ENCODE measurements around the gene MRPL41. TPM values are rescaled to one million over a fixed set of nuclear protein-coding genes. Genes with fewer than 3 reads are reported as not detected.
"Not testable (repeated sequence)": the region's sequence is repeated elsewhere in the genome, so short reads cannot be mapped to it uniquely, and the experiment has no call there.

MRPL41 gene
- total RNA-seq, 2 experiments from 2014 or later = 51.6 to 52.6 TPM

DNA sequence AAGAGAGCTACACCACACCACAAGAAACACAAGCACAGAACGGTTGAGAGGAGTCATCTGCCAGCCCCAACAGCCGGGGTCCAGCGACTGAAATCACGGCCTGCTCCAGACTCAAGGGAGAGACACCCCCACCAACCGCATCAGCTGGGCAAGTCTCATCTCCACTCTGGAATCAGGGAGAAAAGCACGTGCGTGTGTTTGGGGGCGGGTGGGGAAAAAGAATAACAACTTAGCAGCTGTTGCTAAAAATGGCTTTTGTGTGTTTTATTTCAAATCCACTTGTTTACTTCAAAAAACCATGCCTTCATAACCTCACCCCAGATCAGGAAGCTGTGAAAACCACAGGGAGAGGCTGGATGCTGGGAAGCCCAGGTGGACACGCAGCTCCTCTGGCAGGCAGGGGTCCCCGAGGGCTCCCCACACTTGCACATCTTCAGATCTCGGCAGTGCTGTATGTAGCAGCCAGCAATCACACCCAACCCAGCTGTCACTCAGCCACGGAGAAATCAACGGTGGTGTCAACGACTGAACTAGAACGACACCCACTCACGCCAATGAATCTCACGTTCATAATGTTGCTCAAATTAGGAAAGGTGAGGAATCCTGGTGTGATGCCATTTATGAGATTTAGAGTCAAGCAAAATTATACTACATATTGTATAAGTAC, 20.4 kb upstream of the MRPL41 start:
- H3K9me3 Mint-ChIP-seq = peaks cover 2% of the 10 kb centered on the region
- peaks cover 3% of the 10 kb centered on the region for H3K36me3 Mint-ChIP-seq (ENCODE audit: low read depth)
- no peak overlapping the region for H3K27ac Mint-ChIP-seq
- DNase-seq = no peak
- H3K27me3 Mint-ChIP-seq = peaks cover 3% of the 10 kb centered on the region
- ChIA-PET POLR2A (interaction anchor here (0.6 kb wide), 1 partner anchor 435 kb away, joined by 3 read pairs; no protein-coding TSS in a partner anchor), CTCF (interaction anchor here (0.6 to 1.4 kb wide), 2 partner anchors 62 to 108 kb away, joined by 3 to 4 read pairs; partner anchors contain the start of genes EXD3 and NOXA1)
- no peak overlapping the region for H3K4me3 Mint-ChIP-seq
- H3K4me1 Mint-ChIP-seq = peaks cover 18% of the 10 kb centered on the region

DNA sequence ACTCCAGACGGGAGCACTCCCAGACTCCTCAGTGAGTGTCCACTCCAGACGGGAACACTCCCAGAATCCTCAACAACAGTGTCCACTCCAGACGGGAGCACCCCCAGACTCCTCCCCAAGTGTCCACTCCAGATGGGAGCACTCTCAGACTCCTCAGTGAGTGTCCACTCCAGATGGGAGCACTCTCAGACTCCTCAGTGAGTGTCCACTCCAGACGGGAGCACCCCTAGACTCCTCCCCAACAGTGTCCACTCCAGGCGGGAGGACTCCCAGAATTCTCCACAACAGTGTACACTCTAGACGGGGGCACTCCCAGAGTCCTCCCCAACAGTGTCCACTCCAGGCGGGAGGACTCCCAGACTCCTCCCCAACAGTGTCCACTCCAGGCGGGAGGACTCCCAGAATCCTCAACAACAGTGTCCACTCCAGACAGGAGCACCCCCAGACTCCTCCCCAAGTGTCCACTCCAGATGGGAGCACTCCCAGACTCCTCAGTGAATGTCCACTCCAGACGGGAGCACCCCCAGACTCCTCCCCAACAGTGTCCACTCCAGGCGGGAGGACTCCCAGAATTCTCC, 18.7 kb upstream of the MRPL41 start:
- H3K27ac Mint-ChIP-seq; POLR2A ChIA-PET; H3K4me3 Mint-ChIP-seq; H3K27me3 Mint-ChIP-seq; CTCF ChIA-PET; DNase-seq; H3K36me3 Mint-ChIP-seq (ENCODE audit: low read depth); H3K9me3 Mint-ChIP-seq: not testable (repeated sequence)
- H3K4me1 Mint-ChIP-seq = peaks cover 30% of the 10 kb centered on the region

DNA sequence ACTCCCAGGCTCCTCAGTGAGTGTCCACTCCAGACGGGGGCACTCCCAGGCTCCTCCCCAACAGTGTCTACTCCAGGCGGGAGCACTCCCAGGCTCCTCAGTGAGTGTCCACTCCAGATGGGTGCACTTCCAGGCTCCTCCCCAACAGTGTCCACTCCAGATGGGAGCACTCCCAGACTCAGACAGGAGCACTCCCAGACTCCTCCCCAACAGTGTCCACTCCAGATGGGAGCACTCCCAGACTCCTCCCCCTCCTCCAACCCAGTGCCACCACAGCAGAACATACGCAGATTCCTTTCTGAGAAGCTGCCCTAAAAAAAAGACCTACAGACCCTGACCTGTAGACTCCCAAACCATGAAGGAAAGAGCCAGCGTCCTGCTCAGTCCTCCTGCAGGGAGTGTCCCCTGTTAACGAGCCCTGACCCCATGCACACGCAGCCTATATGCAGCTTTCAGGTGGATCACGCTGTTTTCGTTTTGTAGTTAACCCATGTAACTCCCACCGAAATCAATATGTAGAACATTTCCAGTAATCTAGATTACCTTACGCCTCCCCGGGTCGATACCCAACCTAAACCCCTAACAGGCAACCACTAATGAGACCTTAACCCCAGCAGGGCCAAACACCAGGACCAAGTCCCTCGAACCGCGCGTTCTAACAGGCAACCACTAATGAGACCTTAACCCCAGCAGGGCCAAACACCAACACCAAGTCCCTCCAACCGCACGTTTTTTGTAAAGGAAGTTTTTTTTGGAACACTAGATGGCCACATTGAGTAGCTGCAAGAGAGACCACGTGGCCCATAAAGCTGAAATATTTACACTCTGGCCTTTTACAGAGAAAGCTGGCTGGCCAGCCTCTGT, 17.2 kb upstream of the MRPL41 start:
- Mint-ChIP-seq H3K27me3 (no peaks in the 10 kb centered on the region), H3K4me3 (no peak overlapping the region)
- CTCF ChIA-PET = interaction anchor here (0.5 to 1.2 kb wide), 13 partner anchors 10 to 316 kb away, joined by 3 to 5 read pairs (median 4); partner anchors contain the start of genes EHMT1, EXD3, NOXA1 and PNPLA7

DNA sequence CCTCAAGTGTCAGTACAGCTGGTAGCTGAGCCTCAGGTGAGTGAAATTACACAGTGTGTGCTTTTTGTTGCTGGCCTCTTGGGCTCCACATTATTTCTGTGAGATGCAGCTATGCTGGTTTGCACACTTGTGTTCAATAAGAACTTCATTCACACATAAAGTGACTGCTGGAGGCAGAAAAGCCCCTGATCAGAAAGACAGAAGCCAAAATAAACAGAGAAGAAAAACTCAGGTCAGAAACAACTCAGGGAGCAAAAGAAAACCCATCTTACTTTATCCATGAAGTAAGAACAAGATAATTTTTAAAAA, 16.6 kb upstream of the MRPL41 start:
- CTCF ChIA-PET = interaction anchor here (0.5 to 1.2 kb wide), 13 partner anchors 10 to 316 kb away, joined by 3 to 5 read pairs (median 4); partner anchors contain the start of genes EHMT1, EXD3, NOXA1 and PNPLA7

More for the DNA sequence above, 17.2 kb upstream of the MRPL41 start:
- H3K9me3 Mint-ChIP-seq = peaks cover 5% of the 10 kb centered on the region
- H3K36me3 Mint-ChIP-seq (ENCODE audit: low read depth) = peaks cover 9% of the 10 kb centered on the region
- peak overlapping the region; percentile 44 for H3K27ac Mint-ChIP-seq
- POLR2A ChIA-PET = no interaction called here
- no peak for DNase-seq
- H3K4me1 Mint-ChIP-seq = peaks cover 30% of the 10 kb centered on the region

DNA sequence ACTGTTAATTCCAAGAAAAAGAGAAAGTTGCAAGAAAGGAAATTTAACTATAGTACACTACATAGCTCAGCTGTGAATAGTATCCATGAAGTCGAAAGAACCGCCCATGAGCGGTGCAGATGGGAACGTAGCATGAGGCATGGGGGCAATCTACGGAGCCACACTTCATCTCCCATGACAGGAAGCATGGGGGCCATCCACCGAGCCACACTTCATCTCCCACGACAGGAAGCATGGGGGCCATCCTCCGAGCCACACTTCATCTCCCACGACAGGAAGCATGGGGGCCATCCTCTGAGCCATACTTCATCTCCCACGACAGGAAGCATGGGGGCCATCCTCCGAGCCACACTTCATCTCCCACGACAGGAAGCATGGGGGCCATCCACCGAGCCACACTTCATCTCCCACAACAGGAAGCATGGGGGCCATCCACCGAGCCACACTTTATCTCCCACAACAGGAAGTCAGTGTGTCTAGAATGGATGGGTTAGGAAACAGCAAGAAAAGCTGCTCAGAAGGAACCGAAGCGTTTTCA, 15.0 kb upstream of the MRPL41 start:
- H3K9me3 Mint-ChIP-seq; CTCF ChIA-PET; H3K4me3 Mint-ChIP-seq; H3K36me3 Mint-ChIP-seq (ENCODE audit: low read depth); H3K27me3 Mint-ChIP-seq: not testable (repeated sequence)
- Mint-ChIP-seq H3K4me1 (peaks cover 27% of the 10 kb centered on the region), H3K27ac (peak overlapping the region; percentile 67)
- POLR2A ChIA-PET = interaction anchor here (0.9 kb wide), 1 partner anchor 15 kb away, joined by 4 read pairs; the partner anchor contains the start of gene MRPL41
- peak; percentile 48 for DNase-seq

More for the DNA sequence above, 16.6 kb upstream of the MRPL41 start:
- no peak overlapping the region for H3K4me3 Mint-ChIP-seq
- peaks cover 30% of the 10 kb centered on the region for H3K4me1 Mint-ChIP-seq
- H3K27ac Mint-ChIP-seq = peak overlapping the region; percentile 44
- H3K27me3 Mint-ChIP-seq = no peaks in the 10 kb centered on the region
- DNase-seq = no peak
- POLR2A ChIA-PET = no interaction called here
- peaks cover 5% of the 10 kb centered on the region for H3K9me3 Mint-ChIP-seq
- H3K36me3 Mint-ChIP-seq (ENCODE audit: low read depth) = peaks cover 9% of the 10 kb centered on the region

DNA sequence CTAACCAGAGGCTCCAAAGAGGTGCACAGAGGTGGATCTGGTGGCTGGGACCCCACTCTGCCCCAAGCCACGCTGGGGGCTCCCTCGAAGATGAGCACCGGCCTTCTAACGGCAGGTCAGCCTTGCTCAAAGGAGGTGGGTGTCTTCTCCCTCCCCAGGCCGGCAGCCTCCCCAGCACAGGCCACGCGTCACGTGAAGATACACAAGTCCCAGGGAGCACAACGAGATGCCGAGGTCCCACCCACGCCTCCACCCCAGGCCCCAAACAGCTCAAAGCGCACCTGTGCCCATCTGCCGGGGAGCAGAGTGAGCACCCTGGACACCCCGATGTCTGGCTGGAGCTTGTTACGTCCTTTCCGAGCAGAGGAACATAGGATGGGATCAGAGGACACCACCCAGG, 13.6 kb upstream of the MRPL41 start:
- DNase-seq = no peak
- Mint-ChIP-seq H3K27ac (no peak overlapping the region), H3K4me3 (no peak overlapping the region), H3K36me3 (ENCODE audit: low read depth) (peaks cover 9% of the 10 kb centered on the region), H3K9me3 (peaks cover 5% of the 10 kb centered on the region), H3K4me1 (peaks cover 27% of the 10 kb centered on the region), H3K27me3 (no peaks in the 10 kb centered on the region)
- ChIA-PET CTCF (no interaction called here), POLR2A (no interaction called here)

DNA sequence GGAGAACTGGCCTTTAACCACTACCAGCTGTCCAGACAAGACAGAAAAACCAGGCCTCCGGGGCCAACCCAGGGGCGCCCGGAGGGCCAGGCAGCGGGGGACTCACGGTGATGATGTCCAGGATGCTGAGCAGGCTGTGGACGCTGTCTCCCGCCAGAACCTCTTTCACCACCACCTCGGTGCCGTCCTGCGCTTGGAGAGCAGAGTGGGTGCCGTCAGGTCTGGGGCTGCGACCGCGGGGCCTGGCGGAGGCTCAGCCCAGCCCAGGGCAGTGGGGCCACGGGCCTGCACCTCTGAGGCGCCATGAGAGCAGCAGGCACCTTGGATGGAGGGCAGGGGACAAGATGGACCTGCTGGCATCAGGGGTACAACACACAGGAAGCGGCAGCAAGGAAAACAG, 11.1 kb upstream of the MRPL41 start:
- Mint-ChIP-seq H3K27me3 (no peaks in the 10 kb centered on the region), H3K4me1 (peaks cover 20% of the 10 kb centered on the region), H3K36me3 (ENCODE audit: low read depth) (peaks cover 9% of the 10 kb centered on the region), H3K9me3 (peaks cover 5% of the 10 kb centered on the region), H3K4me3 (no peak overlapping the region), H3K27ac (no peak overlapping the region)
- ChIA-PET POLR2A (interaction anchor here (1.2 kb wide), 1 partner anchor 10 kb away, joined by 3 read pairs; the partner anchor contains the start of gene PNPLA7), CTCF (no interaction called here)
- DNase-seq = no peak

DNA sequence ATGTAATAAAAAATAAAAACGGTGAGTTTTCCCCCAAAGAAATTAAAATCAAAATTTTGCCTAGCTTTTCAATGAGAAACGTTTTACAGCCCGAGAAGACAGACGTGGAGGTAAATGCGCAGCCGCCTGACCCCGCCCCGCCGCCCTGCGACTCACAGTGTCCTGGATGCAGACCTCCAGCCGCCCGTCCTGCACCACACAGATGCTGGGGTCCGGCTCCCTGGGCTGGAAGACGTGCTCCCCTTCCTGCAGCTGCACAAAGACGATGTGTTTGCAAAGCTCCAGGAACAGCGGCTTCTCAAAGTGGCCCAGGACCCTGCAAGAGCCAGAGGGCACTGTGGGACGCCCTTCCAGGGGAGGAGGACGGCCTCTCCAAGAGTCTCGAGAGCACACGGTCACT, 9.2 kb upstream of the MRPL41 start:
- Mint-ChIP-seq H3K36me3 (ENCODE audit: low read depth) (peaks cover 1% of the 10 kb centered on the region), H3K4me1 (peaks cover 6% of the 10 kb centered on the region), H3K4me3 (no peak overlapping the region), H3K9me3 (no peaks in the 10 kb centered on the region), H3K27ac (no peak overlapping the region), H3K27me3 (no peaks in the 10 kb centered on the region)
- DNase-seq = no peak
- ChIA-PET CTCF (no interaction called here), POLR2A (no interaction called here)

DNA sequence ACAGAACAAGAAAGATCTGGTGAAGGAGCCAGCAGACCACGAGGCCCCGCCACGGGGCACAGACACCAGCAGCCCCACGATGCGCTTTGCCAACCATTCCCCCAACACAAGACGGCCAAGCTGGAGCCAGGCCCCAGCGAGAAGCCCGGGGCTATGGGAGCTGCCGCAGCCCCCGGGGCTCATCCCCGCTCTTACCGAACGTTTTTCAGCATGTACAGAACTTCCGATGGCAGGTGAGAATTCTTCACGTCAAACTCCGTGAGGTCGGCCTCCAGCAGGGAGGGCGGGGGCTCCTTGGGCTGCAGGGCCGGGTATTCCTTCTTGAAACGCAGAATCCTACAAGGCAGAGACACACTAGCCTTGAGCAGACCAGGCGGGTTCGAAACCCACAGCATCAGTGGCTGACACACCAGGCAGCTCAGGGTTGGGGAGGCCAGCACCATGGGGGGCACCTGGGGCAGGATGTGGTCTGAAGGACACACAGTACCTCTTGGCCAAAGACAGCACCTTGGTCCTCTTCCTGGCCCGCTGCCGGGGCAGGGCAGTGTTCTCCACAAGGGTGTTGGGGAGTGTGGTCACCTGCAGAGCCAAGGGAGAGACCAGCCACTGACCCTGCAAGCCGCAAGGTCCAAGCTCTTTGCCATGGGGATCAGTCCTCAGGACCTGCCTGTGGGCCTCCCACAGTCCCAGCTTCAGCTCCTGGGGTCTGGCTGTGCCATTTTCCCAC, 8.3 kb upstream of the MRPL41 start:
- Mint-ChIP-seq H3K27me3 (no peaks in the 10 kb centered on the region), H3K9me3 (no peaks in the 10 kb centered on the region), H3K27ac (no peak overlapping the region), H3K36me3 (ENCODE audit: low read depth) (no peaks in the 10 kb centered on the region), H3K4me3 (no peak overlapping the region), H3K4me1 (peaks cover 6% of the 10 kb centered on the region)
- DNase-seq = no peak
- POLR2A ChIA-PET = interaction anchor here (0.7 kb wide), 1 partner anchor 9 kb away, joined by 3 read pairs; no protein-coding TSS in a partner anchor
- CTCF ChIA-PET = no interaction called here

DNA sequence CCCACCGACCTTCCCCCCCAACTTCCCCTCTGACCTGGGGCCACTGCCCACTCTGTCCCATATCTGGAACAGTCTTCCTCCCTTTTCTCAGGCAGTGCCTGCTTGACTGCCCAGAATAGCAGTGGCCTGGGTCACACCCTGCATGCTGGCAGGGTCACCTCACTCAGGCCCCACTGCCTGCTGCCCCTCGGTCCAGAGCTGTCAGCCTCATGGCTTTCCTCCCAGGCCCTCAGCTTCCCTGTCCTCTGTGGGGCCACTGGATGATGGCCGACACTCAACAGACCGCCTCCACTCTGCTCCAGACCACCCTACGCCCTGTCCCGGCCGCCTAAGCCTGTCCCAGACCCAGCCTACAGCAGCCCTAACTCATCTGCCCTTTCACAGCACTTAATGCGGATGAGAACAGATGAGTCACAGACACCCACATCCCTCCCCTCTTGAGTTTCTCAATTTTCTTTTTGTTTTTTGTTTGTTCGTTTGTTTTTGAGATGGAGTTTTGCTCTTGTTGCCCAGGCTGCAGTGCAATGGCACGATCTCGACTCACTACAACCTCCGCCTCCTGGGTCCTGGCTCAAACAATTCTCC, 7.4 kb upstream of the MRPL41 start:
- Mint-ChIP-seq H3K27ac (no peak overlapping the region), H3K9me3 (no peaks in the 10 kb centered on the region), H3K4me3 (no peak overlapping the region), H3K27me3 (no peaks in the 10 kb centered on the region), H3K36me3 (ENCODE audit: low read depth) (no peaks in the 10 kb centered on the region), H3K4me1 (peaks cover 6% of the 10 kb centered on the region)
- no peak for DNase-seq
- ChIA-PET CTCF (interaction anchor here (1.2 kb wide), 1 partner anchor 9 kb away, joined by 3 read pairs; no protein-coding TSS in a partner anchor), POLR2A (no interaction called here)

DNA sequence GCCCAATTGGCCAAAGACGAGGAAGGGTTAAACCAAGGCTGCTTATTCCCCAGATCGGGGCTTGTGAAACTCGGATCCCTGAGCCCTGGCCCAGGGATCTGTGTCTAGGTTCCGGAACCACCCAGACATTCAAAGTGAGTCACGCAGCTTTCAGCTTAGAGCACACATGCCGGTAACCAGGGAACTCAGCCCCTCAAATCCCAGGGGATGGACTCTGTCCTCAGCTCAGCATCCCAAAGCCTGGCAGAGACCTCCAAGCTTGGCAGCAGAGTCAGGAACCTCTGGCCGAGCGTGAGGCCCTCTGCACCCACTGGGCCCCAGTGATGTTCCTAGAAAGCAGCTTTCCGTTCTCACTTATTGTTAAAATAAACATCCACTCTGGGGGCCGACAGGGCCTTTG, 6.6 kb upstream of the MRPL41 start:
- Mint-ChIP-seq H3K9me3 (no peaks in the 10 kb centered on the region), H3K4me3 (no peak overlapping the region), H3K36me3 (ENCODE audit: low read depth) (no peaks in the 10 kb centered on the region), H3K27ac (no peak overlapping the region), H3K4me1 (peaks cover 11% of the 10 kb centered on the region), H3K27me3 (no peaks in the 10 kb centered on the region)
- no peak for DNase-seq
- ChIA-PET POLR2A (no interaction called here), CTCF (interaction anchor here (1.2 to 1.7 kb wide), 3 partner anchors 10 to 123 kb away, joined by 3 to 4 read pairs (median 3); partner anchors contain the start of gene EXD3)

Measured in activated CD4-positive, alpha-beta memory T cell treated with anti-CD3 and anti-CD28 coated beads, Interleukin-2, amount 10 ng/mL, durations not matched to agents 7 days and 5 days (primary cell).